DOHH2 (cell line): Measurements from ENCODE around the gene PBRM1.

Experiments used
- CTCF ChIP-seq: fragments of 200-600 bp; sonication (generic); IDR thresholded peaks from one replicate; pipeline ENCODE4 v1.5.1; 2014; ENCODE audit warnings: antibody characterized with exemption, mild to moderate bottlenecking, low read depth, low read length; ENCODE audit not compliant: poor library complexity, severe bottlenecking
- EZH2phosphoT487 ChIP-seq: fragments of 200-600 bp; sonication (generic); IDR thresholded peaks from 2 replicates; pipeline ENCODE4 v1.6.1; 2017; ENCODE audit warnings: borderline replicate concordance, mild to moderate bottlenecking, antibody characterized with exemption, low read length, moderate library complexity, mixed read lengths

GRCh38 chr3:52596658-52597265, 89.0 kb downstream of the PBRM1 start:
- no peak for TF ChIP-seq CTCF
- TF ChIP-seq EZH2phosphoT487: no peak
